ENCODE data around the gene CDK13. TPM values are rescaled to one million over a fixed set of nuclear protein-coding genes. Genes with fewer than 3 reads are reported as not detected.

CDK13 gene
- total and polyA plus RNA-seq, 9 of the 15 experiments (the other 6 are each of a cell fraction or from before 2014, with no cell fraction given), result 9.8 to 46.1 (median 32.4) TPM

- TF ChIP-seq ESRRB (CRISPR knock-in tag; IDR thresholded peaks at IDR 0.05; ENCODE audit: borderline replicate concordance), result no peak
- TF ChIP-seq ZNF512 (tag; IDR thresholded peaks at IDR 0.05), result no peak
- no peak for TF ChIP-seq PML (IDR thresholded peaks at IDR 0.05; ENCODE audit: low read length)
- peak; percentile 8; the same call in 1 of the 2 replicates for TF ChIP-seq HNRNPL (IDR thresholded peaks at IDR 0.05; ENCODE audit: low read depth, low read length)
- TF ChIP-seq BRCA1 (IDR thresholded peaks at IDR 0.05), result no peak
- 0 out of 2 replicates have a peak, but pooled peaks have one; percentile 13 for TF ChIP-seq BRCA1 (CRISPR knock-in tag; IDR thresholded peaks at IDR 0.05)
- peak; percentile 60 for TF ChIP-seq RBBP5 (IDR thresholded peaks at IDR 0.05; ENCODE audit: borderline replicate concordance, insufficient read depth, low read length, poor library complexity, severe bottlenecking)
- no peak for TF ChIP-seq HDGF (IDR thresholded peaks at IDR 0.05)
- no peak for TF ChIP-seq ZNF280A (IDR thresholded peaks at IDR 0.05; ENCODE audit: low read depth, partially characterized antibody)
- TF ChIP-seq SETDB1 (IDR thresholded peaks at IDR 0.05; ENCODE audit: low read length), result no peak
- TF ChIP-seq ZNF445 (CRISPR knock-in tag; IDR thresholded peaks at IDR 0.05; ENCODE audit: low read depth), result no peak
- no peak for TF ChIP-seq CBX8 (IDR thresholded peaks at IDR 0.05; ENCODE audit: borderline replicate concordance, extremely low read depth, low read depth, low read length, poor library complexity, severe bottlenecking)
- TF ChIP-seq GTF2E2 (tag; IDR thresholded peaks at IDR 0.05), result peak; percentile 56; the same call in 1 of the 2 replicates
- TF ChIP-seq SMARCC2 (IDR thresholded peaks at IDR 0.05; ENCODE audit: low read depth), result no peak
- no peak for TF ChIP-seq BACH1 (tag; IDR thresholded peaks at IDR 0.05)
- TF ChIP-seq TBP (optimal IDR thresholded peaks at IDR 0.05; ENCODE audit: low read depth, low read length), result no peak
- peak; percentile 70 for TF ChIP-seq FIP1L1 (IDR thresholded peaks at IDR 0.05; ENCODE audit: low read depth, low read length, poor library complexity, severe bottlenecking)
- no peak for TF ChIP-seq JUND (IDR thresholded peaks at IDR 0.05; ENCODE audit: borderline replicate concordance, low read depth, low read length)
- TF ChIP-seq JUND (tag; IDR thresholded peaks at IDR 0.05; ENCODE audit: borderline replicate concordance, low read depth, low read length), result no peak
- no peak for TF ChIP-seq SMARCA5 (IDR thresholded peaks at IDR 0.05)
- TF ChIP-seq ZKSCAN3 (CRISPR knock-in tag; IDR thresholded peaks at IDR 0.05), result no peak
- TF ChIP-seq ZNF764 (CRISPR knock-in tag; IDR thresholded peaks at IDR 0.05; ENCODE audit: low read depth), result no peak
- peak; percentile 3 for TF ChIP-seq RBFOX2 (IDR thresholded peaks at IDR 0.05; ENCODE audit: low read depth, low read length)
- no peak for TF ChIP-seq ZNF282 (CRISPR knock-in tag; IDR thresholded peaks at IDR 0.05)
- TF ChIP-seq FOXM1 (IDR thresholded peaks at IDR 0.05; ENCODE audit: low read depth), result no peak
- TF ChIP-seq FOXM1 (CRISPR knock-in tag; IDR thresholded peaks at IDR 0.05; ENCODE audit: low read depth), result 0 out of 2 replicates have a peak, but pooled peaks have one; percentile 40
These were observed 593 bp downstream of the CDK13 start (continued) for GRCh38 chr7:39950473-39951225.
